Measurements from ENCODE around the gene ADSS1. TPM values are rescaled to one million over a fixed set of nuclear protein-coding genes. Genes with fewer than 3 reads are reported as not detected.

Gene ADSS1
- total RNA-seq, 1 donor from 2014 or later: 5.5 TPM

DNA sequence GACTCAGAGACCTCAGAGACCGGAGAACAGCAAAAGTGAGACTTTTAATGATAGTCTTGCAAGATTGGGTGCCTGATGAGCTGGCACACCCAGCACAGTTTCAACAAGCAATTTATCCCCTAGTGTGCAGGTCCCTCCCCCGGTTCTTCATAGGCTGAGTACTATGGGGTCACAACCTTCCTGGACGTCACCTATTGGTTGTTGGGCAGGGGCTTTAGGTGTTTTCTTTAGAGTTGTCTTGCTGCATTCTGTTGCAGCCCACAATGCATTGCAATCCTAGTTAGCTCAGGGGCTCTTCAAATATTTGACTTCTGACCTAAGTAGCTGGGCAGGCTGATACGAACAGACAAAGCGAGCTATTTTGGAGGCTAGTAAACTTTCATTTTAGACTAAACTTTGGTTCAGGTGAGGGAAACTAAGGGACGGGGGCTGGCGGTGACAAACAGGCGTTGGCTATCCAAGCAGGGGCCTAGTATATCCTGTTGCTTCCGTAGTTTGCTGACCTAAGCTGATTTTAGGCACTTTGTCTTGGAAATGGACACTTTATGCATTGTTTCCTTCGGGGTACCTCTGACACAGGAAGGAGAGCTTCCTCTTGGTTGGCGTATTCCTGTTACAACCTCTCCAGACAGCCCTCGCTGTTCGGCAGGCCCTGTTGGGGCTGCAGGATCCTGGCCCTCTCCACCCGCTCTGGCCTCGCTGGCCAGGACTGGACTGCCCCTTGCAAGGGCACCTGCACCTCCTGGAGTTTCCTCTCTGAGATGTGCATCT lies 43.0 kb downstream of the ADSS1 start:
- ATAC-seq (no peak), DNase-seq (no peak)
- Histone ChIP-seq H3K9me3 (no peaks in the 10 kb centered on the region), H3K27ac (peak overlapping the region; percentile 65), H3K4me3 (no peak overlapping the region), H3K27me3 (no peaks in the 10 kb centered on the region), H3K4me1 (peaks cover 12% of the 10 kb centered on the region), H3K36me3 (peaks cover 26% of the 10 kb centered on the region)
- intact Hi-C loops (cut with DNase I): no loop called here
- TF ChIP-seq CTCF (IDR thresholded peaks at IDR 0.05): no peak

DNA sequence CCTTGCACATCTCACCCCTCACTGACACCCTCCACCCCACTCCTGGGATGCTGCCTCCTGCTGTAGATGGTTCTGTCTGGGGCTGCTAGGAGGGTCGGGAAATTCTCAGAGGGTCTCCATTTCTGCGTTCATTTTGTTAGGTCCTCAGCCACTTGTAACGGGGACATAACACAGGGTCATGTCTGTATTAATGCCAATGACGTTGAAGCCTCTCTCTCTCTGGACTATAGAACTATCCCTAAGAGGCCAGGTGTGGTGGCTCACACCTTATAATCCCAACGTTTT lies 43.5 kb downstream of the ADSS1 start:
- DNase-seq (no peak), ATAC-seq (no peak)
- intact Hi-C loops (cut with DNase I): no loop called here
- Histone ChIP-seq H3K27ac (peak overlapping the region; percentile 65), H3K4me1 (peaks cover 12% of the 10 kb centered on the region), H3K9me3 (no peaks in the 10 kb centered on the region), H3K27me3 (no peaks in the 10 kb centered on the region), H3K36me3 (peaks cover 26% of the 10 kb centered on the region), H3K4me3 (no peak overlapping the region)
- no peak for TF ChIP-seq CTCF (IDR thresholded peaks at IDR 0.05)

DNA sequence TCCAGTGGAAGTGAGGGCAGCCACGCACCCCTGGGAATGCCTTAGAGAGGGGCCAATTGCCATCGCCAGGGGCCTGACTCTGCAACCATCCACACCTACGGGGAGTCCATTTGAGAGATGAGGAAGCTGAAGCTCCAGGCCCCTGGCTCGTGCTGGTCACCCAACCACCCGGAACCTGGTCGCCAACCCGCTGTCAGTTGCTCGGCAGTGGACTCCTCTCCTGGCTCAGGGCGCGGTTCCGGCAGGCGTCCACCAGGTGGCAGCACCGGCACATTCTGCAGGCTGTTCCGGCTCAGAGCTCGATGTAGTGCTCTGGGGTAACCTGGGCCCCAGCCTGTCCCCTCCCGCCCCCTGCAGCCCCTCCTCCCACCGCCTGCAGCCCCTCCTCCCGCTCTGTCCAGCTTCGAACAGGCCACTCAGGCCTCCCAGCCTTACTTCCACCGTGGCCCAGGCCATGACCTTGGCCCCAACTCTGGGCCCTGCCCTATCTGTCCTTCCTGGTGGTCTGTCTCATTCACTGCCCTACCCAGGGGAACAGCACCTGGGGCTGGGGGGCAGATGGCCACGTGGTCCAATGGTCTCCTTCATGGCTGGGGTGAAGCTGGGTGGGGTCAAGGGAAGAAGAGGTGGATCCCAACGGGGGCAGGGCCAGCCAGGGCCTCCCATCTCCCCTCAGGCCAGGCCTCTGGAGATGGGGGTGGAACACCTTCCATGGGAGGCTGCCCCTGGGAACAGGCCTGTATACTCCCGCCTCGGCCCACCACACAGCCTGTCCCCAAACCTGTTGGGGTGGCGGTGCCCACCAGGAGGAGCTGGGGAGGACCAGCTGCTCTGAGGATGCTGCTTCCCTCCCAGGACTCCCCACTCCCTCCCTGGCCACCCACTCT lies 44.7 kb downstream of the ADSS1 start:
- H3K36me3 ChIP-seq: peaks cover 37% of the 10 kb centered on the region
- no peak overlapping the region for H3K27ac ChIP-seq
- peaks cover 12% of the 10 kb centered on the region for H3K4me1 ChIP-seq
- no peaks in the 10 kb centered on the region for H3K9me3 ChIP-seq
- DNase-seq (peak; percentile 94), ATAC-seq (peak; percentile 95)
- peak; percentile 96 for TF ChIP-seq CTCF (IDR thresholded peaks at IDR 0.05)
- intact Hi-C loops (cut with DNase I): no loop called here
- H3K27me3 ChIP-seq: no peaks in the 10 kb centered on the region
- no peak overlapping the region for H3K4me3 ChIP-seq

DNA sequence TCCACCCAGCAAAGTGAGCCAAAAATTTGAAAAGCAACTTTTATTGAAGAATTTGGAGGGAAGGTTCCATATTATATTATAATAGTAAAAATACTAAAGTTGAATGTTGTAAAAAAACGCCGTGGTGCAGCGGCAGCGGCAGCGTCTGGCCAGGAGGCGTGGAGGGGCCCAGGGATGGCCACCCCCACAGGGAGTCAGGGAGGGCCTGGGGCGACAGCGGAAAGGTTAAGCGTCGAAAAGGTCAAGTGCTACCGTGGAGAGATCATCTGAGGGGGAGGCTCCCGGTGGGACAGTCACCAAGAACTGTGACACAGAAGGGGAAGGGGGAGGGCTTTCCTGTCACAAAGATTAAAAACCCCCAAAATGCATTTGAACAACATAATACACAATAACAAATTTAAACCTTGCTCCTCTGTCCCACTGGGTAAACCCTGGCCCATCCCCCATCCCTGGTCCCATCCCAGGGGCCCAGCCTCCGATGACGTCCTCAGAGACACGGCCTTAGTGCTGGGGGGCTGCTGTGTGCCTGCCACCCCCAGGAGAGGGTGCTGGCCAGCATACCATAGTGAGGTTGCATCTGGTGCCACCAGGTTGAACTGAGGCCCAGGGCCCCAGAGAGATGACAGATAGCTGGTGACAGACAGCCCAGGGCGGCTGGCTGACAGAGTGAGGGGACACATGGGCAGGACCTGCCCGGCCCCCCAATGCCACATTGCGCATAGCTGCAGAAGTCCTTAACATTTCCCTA lies 45.5 kb downstream of the ADSS1 start:
- H3K9me3 ChIP-seq: no peaks in the 10 kb centered on the region
- intact Hi-C loops (cut with DNase I): no loop called here
- no peak overlapping the region for H3K4me3 ChIP-seq
- ATAC-seq (no peak), DNase-seq (no peak)
- H3K27ac ChIP-seq: no peak overlapping the region
- no peaks in the 10 kb centered on the region for H3K27me3 ChIP-seq
- peaks cover 12% of the 10 kb centered on the region for H3K4me1 ChIP-seq
- peaks cover 41% of the 10 kb centered on the region for H3K36me3 ChIP-seq
- TF ChIP-seq CTCF (IDR thresholded peaks at IDR 0.05): no peak

DNA sequence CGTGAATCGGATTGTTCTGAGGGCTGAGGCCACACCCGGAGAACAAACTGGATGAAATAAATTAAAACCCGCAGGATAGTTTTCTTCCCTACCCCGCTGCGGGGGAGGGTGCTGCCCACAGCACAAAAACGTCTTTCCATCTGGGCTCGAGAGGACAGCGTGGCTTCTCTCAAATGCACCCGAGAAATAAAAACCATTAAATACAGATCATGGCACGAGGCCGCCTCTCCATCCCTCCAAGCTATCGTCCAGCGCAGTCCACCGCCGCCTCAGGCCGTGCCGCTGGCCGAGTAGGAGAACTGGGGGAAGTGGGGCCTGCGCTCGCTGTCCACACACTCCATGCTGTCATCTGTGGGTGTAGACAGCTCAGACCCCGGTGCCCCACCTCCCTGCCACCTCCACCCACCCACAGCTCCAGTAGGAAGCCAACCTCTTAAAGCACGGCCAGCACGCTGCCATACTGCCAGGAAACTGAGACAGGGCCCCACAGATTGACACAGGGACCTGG lies 46.1 kb downstream of the ADSS1 start:
- no peak for ATAC-seq

More for the DNA sequence above, 46.1 kb downstream of the ADSS1 start:
- no peak overlapping the region for H3K27ac ChIP-seq
- DNase-seq: no peak
- TF ChIP-seq CTCF (IDR thresholded peaks at IDR 0.05): no peak
- H3K4me1 ChIP-seq: peaks cover 12% of the 10 kb centered on the region
- no peaks in the 10 kb centered on the region for H3K9me3 ChIP-seq
- no peak overlapping the region for H3K4me3 ChIP-seq
- H3K27me3 ChIP-seq: no peaks in the 10 kb centered on the region
- intact Hi-C loops (cut with DNase I): no loop called here
- peaks cover 48% of the 10 kb centered on the region for H3K36me3 ChIP-seq

Measured in upper lobe of right lung (tissue), 1 donor.